Measurements from ENCODE around the gene PARD6A.

DNA sequence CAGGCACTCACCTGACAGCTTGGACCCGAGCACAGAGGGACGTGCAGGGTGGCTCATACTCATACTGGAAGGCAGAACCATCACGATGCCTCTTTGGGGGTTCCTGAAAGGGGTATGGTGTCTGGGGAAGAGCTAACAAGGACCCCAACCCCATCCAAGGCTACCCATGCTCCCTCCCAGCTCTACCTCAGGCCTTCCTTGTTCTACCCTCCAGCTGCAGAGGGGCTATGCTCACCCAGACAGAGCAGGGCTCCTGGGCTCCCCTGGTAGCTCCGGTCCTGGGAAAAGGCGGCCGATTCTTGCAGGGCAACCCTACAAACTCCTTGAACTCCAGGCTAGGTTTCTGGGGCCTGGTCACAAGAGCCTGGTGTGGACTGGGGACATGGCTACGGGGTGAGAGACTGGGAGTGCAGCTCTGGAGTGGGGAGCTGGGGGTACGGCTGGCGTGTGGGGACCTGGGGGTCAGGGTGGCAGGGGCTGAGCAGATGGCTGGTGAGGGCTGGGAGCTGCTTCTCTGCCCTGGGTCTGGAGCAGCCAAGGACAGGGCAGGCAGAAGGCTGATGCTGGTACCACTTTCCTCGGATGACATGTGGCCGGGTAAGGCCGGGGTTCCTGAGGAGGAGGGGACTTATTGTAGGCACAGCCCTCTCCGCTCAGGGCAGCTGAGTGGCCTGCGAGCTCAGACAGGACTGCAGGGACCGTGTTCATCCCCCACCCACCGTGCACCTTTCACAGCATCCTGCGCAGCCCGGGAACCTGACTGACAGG is 2.8 kb upstream of the PARD6A start:
- TF ChIP-seq CTCF (IDR thresholded peaks at IDR 0.05; ENCODE audit: low read length) (no peak), EZH2 (optimal IDR thresholded peaks at IDR 0.05; ENCODE audit: low read depth, low read length) (no peak)

Measured in MM.1S (cell line).